Measurements from ENCODE around the gene MED13L. TPM values are rescaled to one million over a fixed set of nuclear protein-coding genes. Genes with fewer than 3 reads are reported as not detected.

The MED13L gene
- polyA plus RNA-seq, 1 of the 3 experiments (the other 2 are of a cell fraction): 17.1 TPM

DNA sequence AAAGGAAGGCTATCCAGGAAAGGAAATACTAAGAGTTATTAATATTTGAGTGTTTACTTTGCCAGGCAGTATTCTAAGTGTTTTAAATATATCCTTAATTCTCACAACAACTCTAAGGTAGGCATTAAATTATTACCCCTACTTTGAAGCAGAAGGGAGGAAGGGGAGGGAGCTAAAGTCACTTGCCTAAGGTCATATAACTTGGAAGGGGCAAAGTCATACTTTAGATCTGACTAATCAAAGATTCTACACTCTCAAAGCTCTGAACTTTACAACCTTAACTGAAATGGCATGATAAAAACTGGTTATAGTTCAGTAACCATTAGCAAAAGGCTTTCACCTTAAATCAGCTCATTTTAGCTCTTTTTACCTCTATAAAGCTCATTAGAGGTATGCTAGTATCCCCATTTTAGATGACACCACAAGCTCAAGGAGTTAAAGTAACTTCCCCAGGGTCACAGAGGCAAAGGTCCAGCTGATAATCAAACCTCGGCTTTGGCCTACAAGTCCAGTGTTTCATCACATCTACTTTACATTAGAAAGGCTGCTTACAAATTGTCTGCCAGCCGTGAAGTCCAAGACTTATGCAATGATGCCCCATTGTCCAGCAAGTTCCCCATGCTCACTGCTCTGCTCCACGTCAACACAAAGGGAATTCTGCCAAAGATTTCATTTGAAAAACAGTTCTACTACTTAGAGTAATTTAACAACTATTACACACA, 223.9 kb downstream of the MED13L start (continued):
- TF ChIP-seq, protein P1, sequence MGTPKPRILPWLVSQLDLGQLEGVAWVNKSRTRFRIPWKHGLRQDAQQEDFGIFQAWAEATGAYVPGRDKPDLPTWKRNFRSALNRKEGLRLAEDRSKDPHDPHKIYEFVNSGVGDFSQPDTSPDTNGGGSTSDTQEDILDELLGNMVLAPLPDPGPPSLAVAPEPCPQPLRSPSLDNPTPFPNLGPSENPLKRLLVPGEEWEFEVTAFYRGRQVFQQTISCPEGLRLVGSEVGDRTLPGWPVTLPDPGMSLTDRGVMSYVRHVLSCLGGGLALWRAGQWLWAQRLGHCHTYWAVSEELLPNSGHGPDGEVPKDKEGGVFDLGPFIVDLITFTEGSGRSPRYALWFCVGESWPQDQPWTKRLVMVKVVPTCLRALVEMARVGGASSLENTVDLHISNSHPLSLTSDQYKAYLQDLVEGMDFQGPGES (IDR thresholded peaks at IDR 0.05; ENCODE audit: low read depth, low read length): no peak
- TF ChIP-seq, protein P2, sequence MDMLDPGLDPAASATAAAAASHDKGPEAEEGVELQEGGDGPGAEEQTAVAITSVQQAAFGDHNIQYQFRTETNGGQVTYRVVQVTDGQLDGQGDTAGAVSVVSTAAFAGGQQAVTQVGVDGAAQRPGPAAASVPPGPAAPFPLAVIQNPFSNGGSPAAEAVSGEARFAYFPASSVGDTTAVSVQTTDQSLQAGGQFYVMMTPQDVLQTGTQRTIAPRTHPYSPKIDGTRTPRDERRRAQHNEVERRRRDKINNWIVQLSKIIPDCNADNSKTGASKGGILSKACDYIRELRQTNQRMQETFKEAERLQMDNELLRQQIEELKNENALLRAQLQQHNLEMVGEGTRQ (IDR thresholded peaks at IDR 0.05; ENCODE audit: borderline replicate concordance, low read depth, low read length): no peak
- TF ChIP-seq POLR2AphosphoS5 (IDR thresholded peaks at IDR 0.05; ENCODE audit: low read depth, low read length): no peak

- Histone ChIP-seq H3K36me3 (replicated peaks in 1 of 2; ENCODE audit: control insufficient read depth in 1 of 2, insufficient read depth in 2 of 2, low read length in 1 of 2) (no peaks in the 10 kb centered on the region), H2AFZ (ENCODE audit: low read depth) (no peak overlapping the region), H3K79me2 (ENCODE audit: insufficient read depth) (peaks cover 96% of the 10 kb centered on the region), H4K20me1 (ENCODE audit: insufficient read depth) (peaks cover 87% of the 10 kb centered on the region), H3K9ac (no peak overlapping the region), H3K27ac (ENCODE audit: low read depth in 2 of 2, low read length in 1 of 2) (no peak overlapping the region), H3K27me3 (ENCODE audit: insufficient read depth) (no peaks in the 10 kb centered on the region), H3K9me2 (no peaks in the 10 kb centered on the region), H3K4me1 (ENCODE audit: control insufficient read depth in 1 of 2, insufficient read depth in 2 of 2, low read depth in 1 of 2, low read length in 1 of 2) (peaks cover 0 to 34% of the 10 kb centered on the region in 2 experiments; a peak in 3 of 4 replicates), H3K9me3 (no peaks in the 10 kb centered on the region), H3K4me2 (no peak overlapping the region), H3F3A (replicated peaks; ENCODE audit: insufficient read depth) (peaks cover 7% of the 10 kb centered on the region), H3K4me3 (ENCODE audit: low read depth in 2 of 2, low read length in 1 of 2) (no peak overlapping the region)
- WGBS (ENCODE audit: low lambda C conversion rate): 96% methylated on average over 5 of the region's 5 CpGs
- no peak for TF ChIP-seq TAF1 (IDR thresholded peaks at IDR 0.05; ENCODE audit: borderline replicate concordance, low read depth, low read length)
- no peak for TF ChIP-seq GATA2 (CRISPR knock-in tag; IDR thresholded peaks at IDR 0.05)
- no peak for TF ChIP-seq YY1 (IDR thresholded peaks at IDR 0.05; ENCODE audit: low read depth)
- TF ChIP-seq, protein P1 (IDR thresholded peaks at IDR 0.05; ENCODE audit: low read depth, low read length): no peak
- no peak for TF ChIP-seq RCOR1 (IDR thresholded peaks at IDR 0.05; ENCODE audit: low read length)
- TF ChIP-seq EZH2phosphoT487 (IDR thresholded peaks at IDR 0.05; ENCODE audit: borderline replicate concordance, low read depth): no peak
- TF ChIP-seq, protein P2 (IDR thresholded peaks at IDR 0.05; ENCODE audit: borderline replicate concordance, low read depth, low read length): no peak
- TF ChIP-seq MXI1 (IDR thresholded peaks at IDR 0.05; ENCODE audit: low read depth, low read length): no peak
- TF ChIP-seq, protein P3, sequence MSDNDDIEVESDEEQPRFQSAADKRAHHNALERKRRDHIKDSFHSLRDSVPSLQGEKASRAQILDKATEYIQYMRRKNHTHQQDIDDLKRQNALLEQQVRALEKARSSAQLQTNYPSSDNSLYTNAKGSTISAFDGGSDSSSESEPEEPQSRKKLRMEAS (IDR thresholded peaks at IDR 0.05; ENCODE audit: low read depth): no peak
- no peak for TF ChIP-seq FOXM1 (IDR thresholded peaks at IDR 0.05; ENCODE audit: low read depth)
- TF ChIP-seq FOXJ3 (CRISPR knock-in tag; IDR thresholded peaks at IDR 0.05): no peak
- TF ChIP-seq, protein P4, sequence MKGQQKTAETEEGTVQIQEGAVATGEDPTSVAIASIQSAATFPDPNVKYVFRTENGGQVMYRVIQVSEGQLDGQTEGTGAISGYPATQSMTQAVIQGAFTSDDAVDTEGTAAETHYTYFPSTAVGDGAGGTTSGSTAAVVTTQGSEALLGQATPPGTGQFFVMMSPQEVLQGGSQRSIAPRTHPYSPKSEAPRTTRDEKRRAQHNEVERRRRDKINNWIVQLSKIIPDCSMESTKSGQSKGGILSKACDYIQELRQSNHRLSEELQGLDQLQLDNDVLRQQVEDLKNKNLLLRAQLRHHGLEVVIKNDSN (IDR thresholded peaks at IDR 0.05; ENCODE audit: borderline replicate concordance, low read depth): no peak
- no peak for TF ChIP-seq JUND (IDR thresholded peaks at IDR 0.05)
- TF ChIP-seq TEAD4 (IDR thresholded peaks at IDR 0.05; ENCODE audit: borderline replicate concordance, insufficient read depth): no peak
- no peak for TF ChIP-seq FOSL2 (IDR thresholded peaks at IDR 0.05; ENCODE audit: borderline replicate concordance, low read depth)
- TF ChIP-seq EP300 (IDR thresholded peaks at IDR 0.05; ENCODE audit: borderline replicate concordance in 1 of 2, low read depth in 1 of 2, low read length in 1 of 2): no peak
- TF ChIP-seq RXRA (IDR thresholded peaks at IDR 0.05; ENCODE audit: borderline replicate concordance, low read depth): no peak
- TF ChIP-seq, protein P5, sequence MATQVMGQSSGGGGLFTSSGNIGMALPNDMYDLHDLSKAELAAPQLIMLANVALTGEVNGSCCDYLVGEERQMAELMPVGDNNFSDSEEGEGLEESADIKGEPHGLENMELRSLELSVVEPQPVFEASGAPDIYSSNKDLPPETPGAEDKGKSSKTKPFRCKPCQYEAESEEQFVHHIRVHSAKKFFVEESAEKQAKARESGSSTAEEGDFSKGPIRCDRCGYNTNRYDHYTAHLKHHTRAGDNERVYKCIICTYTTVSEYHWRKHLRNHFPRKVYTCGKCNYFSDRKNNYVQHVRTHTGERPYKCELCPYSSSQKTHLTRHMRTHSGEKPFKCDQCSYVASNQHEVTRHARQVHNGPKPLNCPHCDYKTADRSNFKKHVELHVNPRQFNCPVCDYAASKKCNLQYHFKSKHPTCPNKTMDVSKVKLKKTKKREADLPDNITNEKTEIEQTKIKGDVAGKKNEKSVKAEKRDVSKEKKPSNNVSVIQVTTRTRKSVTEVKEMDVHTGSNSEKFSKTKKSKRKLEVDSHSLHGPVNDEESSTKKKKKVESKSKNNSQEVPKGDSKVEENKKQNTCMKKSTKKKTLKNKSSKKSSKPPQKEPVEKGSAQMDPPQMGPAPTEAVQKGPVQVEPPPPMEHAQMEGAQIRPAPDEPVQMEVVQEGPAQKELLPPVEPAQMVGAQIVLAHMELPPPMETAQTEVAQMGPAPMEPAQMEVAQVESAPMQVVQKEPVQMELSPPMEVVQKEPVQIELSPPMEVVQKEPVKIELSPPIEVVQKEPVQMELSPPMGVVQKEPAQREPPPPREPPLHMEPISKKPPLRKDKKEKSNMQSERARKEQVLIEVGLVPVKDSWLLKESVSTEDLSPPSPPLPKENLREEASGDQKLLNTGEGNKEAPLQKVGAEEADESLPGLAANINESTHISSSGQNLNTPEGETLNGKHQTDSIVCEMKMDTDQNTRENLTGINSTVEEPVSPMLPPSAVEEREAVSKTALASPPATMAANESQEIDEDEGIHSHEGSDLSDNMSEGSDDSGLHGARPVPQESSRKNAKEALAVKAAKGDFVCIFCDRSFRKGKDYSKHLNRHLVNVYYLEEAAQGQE (IDR thresholded peaks at IDR 0.05; ENCODE audit: low read depth, low read length): no peak
- TF ChIP-seq RFX5 (IDR thresholded peaks at IDR 0.05; ENCODE audit: low read length): no peak
- TF ChIP-seq NRF1 (IDR thresholded peaks at IDR 0.05; ENCODE audit: low read depth, low read length): no peak
- ChIA-PET CTCF (interaction anchor here (0.9 kb wide), 1 partner anchor 15 kb away, joined by 3 read pairs; no protein-coding TSS in a partner anchor), POLR2A (no interaction called here)
- no peak for DNase-seq
Observed at GRCh38 chr12:116050275-116050674, 227.2 kb downstream of the MED13L start.

All from SK-N-SH (cell line).